HEK293T (cell line): Measurements from ENCODE around the gene KIAA0930.

ENCODE experiments used
- CTCF ChIA-PET: fragments of 350-600 bp; formaldehyde crosslinking; extraction: SDS; loops from one replicate; lab custom pipeline; 2021; ENCODE audit warnings: antibody characterized with exemption, inconsistent platforms; lab: Yijun Ruan, JAX
- POLR2A ChIA-PET: fragments of 350-600 bp; formaldehyde crosslinking; extraction: SDS; loops from one replicate; lab custom pipeline; 2020; ENCODE audit warnings: antibody characterized with exemption, inconsistent platforms; lab: Yijun Ruan, JAX
- DNase-seq: peaks from one replicate; pipeline ENCODE4 v3.0.0; 2012; ENCODE audit warnings: mixed read lengths; ENCODE audit errors: extremely low spot score
- ARNT ChIP-seq: fragments of 450-650 bp; IDR thresholded peaks from 2 replicates; pipeline ENCODE4 v1.6.1; 2017; ENCODE audit warnings: mild to moderate bottlenecking
- BHLHE40 ChIP-seq: fragments of 450-650 bp; IDR thresholded peaks from 2 replicates; pipeline ENCODE4 v1.6.1; 2016; ENCODE audit warnings: mild to moderate bottlenecking, moderate library complexity, borderline replicate concordance
- CTBP1 ChIP-seq: fragments of 450-650 bp; IDR thresholded peaks from 2 replicates; pipeline ENCODE4 v1.6.1; 2016; ENCODE audit warnings: borderline replicate concordance
- ELF4 ChIP-seq: fragments of 450-650 bp; IDR thresholded peaks from 2 replicates; pipeline ENCODE4 v1.6.1; 2017; ENCODE audit warnings: antibody characterized with exemption
- FOXA1 ChIP-seq: fragments of 450-650 bp; IDR thresholded peaks from 2 replicates; pipeline ENCODE4 v1.6.1; 2016; ENCODE audit warnings: mild to moderate bottlenecking
- FOXK2 ChIP-seq: fragments of 450-650 bp; IDR thresholded peaks from 2 replicates; pipeline ENCODE4 v1.6.1; 2016; ENCODE audit warnings: mild to moderate bottlenecking
- FOXM1 ChIP-seq: fragments of 450-650 bp; IDR thresholded peaks from 2 replicates; pipeline ENCODE4 v1.6.1; 2017; ENCODE audit warnings: mild to moderate bottlenecking, borderline replicate concordance
- HDGF ChIP-seq: fragments of 450-650 bp; IDR thresholded peaks from 2 replicates; pipeline ENCODE4 v1.6.1; 2017; ENCODE audit warnings: antibody characterized with exemption, borderline replicate concordance
- L3MBTL2 ChIP-seq: fragments of 450-650 bp; conservative IDR thresholded peaks from 2 replicates; pipeline ENCODE4 v1.6.1; 2016; ENCODE audit warnings: mild to moderate bottlenecking
- LEF1 ChIP-seq: fragments of 450-650 bp; IDR thresholded peaks from 2 replicates; pipeline ENCODE4 v1.6.1; 2017; ENCODE audit warnings: mild to moderate bottlenecking, borderline replicate concordance
- NFRKB ChIP-seq: fragments of 450-650 bp; IDR thresholded peaks from 2 replicates; pipeline ENCODE4 v1.6.1; 2016; ENCODE audit warnings: mild to moderate bottlenecking, moderate library complexity
- SP1 ChIP-seq: fragments of 450-650 bp; IDR thresholded peaks from 2 replicates; pipeline ENCODE4 v1.6.1; 2017
- SUZ12 ChIP-seq: fragments of 450-650 bp; IDR thresholded peaks from 2 replicates; pipeline ENCODE4 v1.6.1; 2016; ENCODE audit warnings: mild to moderate bottlenecking
- TARDBP ChIP-seq: fragments of 450-650 bp; IDR thresholded peaks from 2 replicates; pipeline ENCODE4 v1.6.1; 2016
- ZNF384 ChIP-seq: fragments of 450-650 bp; IDR thresholded peaks from 2 replicates; pipeline ENCODE4 v1.6.1; 2016
- TF ChIP-seq, protein P1 (sequence below): fragments of 450-650 bp; IDR thresholded peaks from 2 replicates; pipeline ENCODE4 v1.6.1; 2016

Gene KIAA0930

DNA sequence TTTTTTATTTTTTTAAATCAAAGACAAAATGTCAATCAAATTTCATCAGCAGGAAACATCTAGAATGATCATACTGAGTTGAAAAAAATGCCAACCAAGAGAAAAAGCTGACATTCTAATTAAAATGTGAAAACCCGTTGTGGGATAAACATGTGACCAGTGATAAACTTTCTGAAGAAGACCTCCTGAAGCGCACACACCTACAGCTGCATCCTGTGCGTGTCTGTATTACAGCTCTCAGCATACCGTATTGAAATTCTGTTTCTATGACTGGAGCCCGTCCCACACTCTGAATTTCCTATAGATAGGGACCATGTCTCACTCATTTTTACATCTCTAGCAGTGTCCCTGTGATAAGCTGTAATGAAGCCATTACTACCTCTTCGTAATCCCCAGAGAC is 89.2 kb downstream of the KIAA0930 start:
- no peak for DNase-seq
- TF ChIP-seq BHLHE40 (no peak), L3MBTL2 (no peak), ELF4 (no peak), LEF1 (no peak), SUZ12 (no peak), CTBP1 (no peak)
- ChIA-PET POLR2A (interaction anchor here (1.5 kb wide), 1 partner anchor 12 kb away, joined by 4 read pairs; the partner anchor contains the start of gene NUP50), CTCF (no interaction called here)

DNA sequence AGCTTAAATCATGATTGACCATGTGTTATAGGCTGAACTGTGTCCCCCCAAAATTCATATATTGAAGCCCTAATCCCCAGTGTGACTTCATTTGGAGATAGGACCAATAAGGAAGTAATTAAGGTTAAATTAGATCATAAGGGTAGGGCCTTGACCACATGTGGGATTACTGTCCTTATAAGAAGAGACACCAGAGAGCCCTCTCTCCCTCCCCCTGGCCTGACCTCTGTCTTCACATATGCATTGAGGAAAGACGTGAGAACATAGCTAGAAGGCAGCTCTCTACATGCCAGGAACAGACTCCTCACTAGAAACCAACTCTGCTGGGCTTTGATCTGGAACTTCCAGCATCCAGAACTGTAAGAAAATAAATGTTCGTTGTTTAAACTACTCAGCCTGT is 90.6 kb downstream of the KIAA0930 start:
- ChIA-PET POLR2A (interaction anchor here (1.6 kb wide), 1 partner anchor 14 kb away, joined by 5 read pairs; the partner anchor contains the start of gene NUP50), CTCF (no interaction called here)
- DNase-seq = no peak
- no peak for TF ChIP-seq NFRKB
- TF ChIP-seq LEF1 = no peak
- no peak for TF ChIP-seq SUZ12
- TF ChIP-seq ARNT = no peak
- no peak for TF ChIP-seq FOXK2
- TF ChIP-seq HDGF = no peak
- TF ChIP-seq, protein P1, sequence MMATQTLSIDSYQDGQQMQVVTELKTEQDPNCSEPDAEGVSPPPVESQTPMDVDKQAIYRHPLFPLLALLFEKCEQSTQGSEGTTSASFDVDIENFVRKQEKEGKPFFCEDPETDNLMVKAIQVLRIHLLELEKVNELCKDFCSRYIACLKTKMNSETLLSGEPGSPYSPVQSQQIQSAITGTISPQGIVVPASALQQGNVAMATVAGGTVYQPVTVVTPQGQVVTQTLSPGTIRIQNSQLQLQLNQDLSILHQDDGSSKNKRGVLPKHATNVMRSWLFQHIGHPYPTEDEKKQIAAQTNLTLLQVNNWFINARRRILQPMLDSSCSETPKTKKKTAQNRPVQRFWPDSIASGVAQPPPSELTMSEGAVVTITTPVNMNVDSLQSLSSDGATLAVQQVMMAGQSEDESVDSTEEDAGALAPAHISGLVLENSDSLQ = no peak
- TF ChIP-seq FOXA1 = no peak
- TF ChIP-seq SP1 = no peak
- TF ChIP-seq ELF4 = no peak
- no peak for TF ChIP-seq ZNF384
- TF ChIP-seq CTBP1 = no peak
- TF ChIP-seq FOXM1 = no peak
- TF ChIP-seq TARDBP = no peak
- TF ChIP-seq BHLHE40 = no peak
- no peak for TF ChIP-seq L3MBTL2

DNA sequence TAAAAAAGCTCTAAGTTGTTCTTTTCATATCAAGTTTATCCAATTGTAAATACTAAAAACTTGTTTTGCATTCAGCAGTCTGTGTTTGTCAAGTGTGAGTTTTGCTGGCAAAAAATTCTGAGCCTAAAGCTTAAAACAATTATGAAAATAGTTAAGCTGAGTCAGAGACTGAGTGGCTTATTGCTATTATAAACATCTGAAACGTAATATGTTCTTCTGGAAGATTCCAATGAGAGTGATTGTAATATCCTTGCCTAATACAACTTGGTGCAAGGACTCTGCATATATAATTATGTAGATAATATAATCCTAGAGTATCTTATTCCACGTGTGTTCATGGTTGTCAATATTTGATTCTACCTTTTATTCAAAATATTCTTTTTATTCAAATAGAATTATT is 91.0 kb downstream of the KIAA0930 start:
- no peak for DNase-seq
- POLR2A ChIA-PET = interaction anchor here (1.6 kb wide), 1 partner anchor 14 kb away, joined by 5 read pairs; the partner anchor contains the start of gene NUP50
- CTCF ChIA-PET = no interaction called here
- TF ChIP-seq SP1 (no peak), FOXA1 (no peak), SUZ12 (no peak), TARDBP (no peak), HDGF (no peak), L3MBTL2 (no peak), ELF4 (no peak), BHLHE40 (no peak), FOXM1 (no peak), NFRKB (no peak), ZNF384 (no peak), ARNT (no peak), CTBP1 (no peak), FOXK2 (no peak), LEF1 (no peak)
- TF ChIP-seq, protein P1 = no peak

DNA sequence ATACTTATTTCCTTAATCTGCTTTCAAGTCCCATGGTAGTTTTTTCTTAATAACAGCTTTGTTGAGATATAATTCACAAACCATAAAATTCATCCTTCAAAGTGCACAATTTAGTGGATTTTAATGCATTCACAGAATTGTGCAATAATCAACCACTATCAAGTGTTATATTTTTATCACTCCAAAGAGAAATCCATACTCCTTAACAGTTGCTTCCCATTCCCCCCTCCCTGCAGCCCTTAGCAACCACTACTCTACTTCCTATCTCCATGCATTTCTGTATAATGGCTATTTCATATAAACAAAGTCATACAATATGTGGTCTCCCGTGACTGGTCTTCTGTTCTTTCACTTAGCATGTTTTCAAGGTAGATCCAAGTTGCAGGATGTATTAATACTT is 95.8 kb downstream of the KIAA0930 start:
- POLR2A ChIA-PET = no interaction called here
- CTCF ChIA-PET = no interaction called here
- no peak for TF ChIP-seq FOXK2
- TF ChIP-seq ARNT = no peak
- no peak for TF ChIP-seq LEF1
- TF ChIP-seq, protein P1 = no peak
- TF ChIP-seq SP1 = no peak
- TF ChIP-seq ZNF384 = no peak
- TF ChIP-seq HDGF = no peak
- TF ChIP-seq FOXM1 = no peak
- TF ChIP-seq CTBP1 = no peak
- no peak for TF ChIP-seq FOXA1
- TF ChIP-seq TARDBP = no peak
- no peak for TF ChIP-seq BHLHE40
- no peak for DNase-seq

DNA sequence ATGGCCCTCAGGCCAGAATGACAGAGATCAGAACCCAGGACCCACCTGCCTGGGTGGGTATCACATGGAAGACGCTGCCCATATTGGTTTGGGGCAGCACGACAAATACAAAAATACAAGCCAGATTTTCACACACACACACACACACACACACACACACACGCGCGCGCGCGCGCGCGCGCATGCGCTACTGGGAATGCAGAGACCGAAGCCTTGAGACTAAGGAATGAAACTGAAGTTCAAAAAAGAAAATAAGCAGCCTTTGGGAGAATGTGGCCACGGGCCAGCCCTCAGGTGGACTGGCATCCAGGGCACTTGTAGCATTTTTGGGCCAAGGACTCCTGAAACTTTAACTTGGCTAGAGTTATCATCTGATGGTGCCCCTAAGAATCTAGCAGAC is 98.3 kb downstream of the KIAA0930 start:
- POLR2A ChIA-PET = no interaction called here
- DNase-seq = no peak
- TF ChIP-seq NFRKB = no peak
- TF ChIP-seq LEF1 = no peak
- no peak for TF ChIP-seq FOXA1
- no peak for TF ChIP-seq SP1
- no peak for TF ChIP-seq ZNF384
- TF ChIP-seq ARNT = no peak
- no peak for TF ChIP-seq FOXK2
- TF ChIP-seq CTBP1 = no peak
- no peak for TF ChIP-seq FOXM1
- TF ChIP-seq SUZ12 = no peak
- TF ChIP-seq, protein P1 = no peak
- no peak for TF ChIP-seq ELF4
- no peak for TF ChIP-seq HDGF
- TF ChIP-seq L3MBTL2 = no peak
- no peak for TF ChIP-seq BHLHE40
- TF ChIP-seq TARDBP = no peak
- CTCF ChIA-PET = no interaction called here
